GM19324 (cell line): ENCODE data around the gene WFDC1.
"Not testable (repeated sequence)": the region's sequence is repeated elsewhere in the genome, so short reads cannot be mapped to it uniquely, and the experiment has no call there.

Experiments
- ATAC-seq: cut with Tn5 transposase; IDR thresholded peaks from one replicate; pipeline ENCODE4 v1.9.1; 2021; ENCODE audit warnings: mild to moderate bottlenecking, moderate library complexity; ENCODE audit not compliant: unreplicated experiment, low FRiP score

Gene WFDC1

GRCh38 chr16:84324434-84325262 is 30.0 kb downstream of the WFDC1 start:
- no peak for ATAC-seq

DNA sequence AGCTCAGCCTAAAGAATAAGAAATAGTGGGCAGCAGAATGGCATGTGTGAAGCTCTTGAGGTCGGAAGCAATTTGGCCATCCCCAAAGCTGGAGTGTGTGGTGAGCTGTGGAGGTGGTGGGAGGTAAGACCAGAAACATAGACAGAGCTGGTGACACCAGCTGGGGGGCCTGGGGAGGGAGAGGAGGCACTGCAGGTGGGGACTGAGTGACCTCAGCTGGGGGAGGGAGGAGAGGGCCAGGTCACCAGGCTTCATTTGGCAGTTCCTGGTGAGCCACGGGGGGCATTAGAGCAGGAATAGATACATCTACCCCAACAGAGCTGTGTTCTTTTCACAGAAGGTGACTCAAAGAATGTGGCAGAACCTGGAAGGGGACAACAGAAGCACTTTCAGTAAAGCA is 31.9 kb downstream of the WFDC1 start:
- ATAC-seq: no peak

- no peak for ATAC-seq
These were observed 33.3 kb downstream of the WFDC1 start for GRCh38 chr16:84327926-84328505.

DNA sequence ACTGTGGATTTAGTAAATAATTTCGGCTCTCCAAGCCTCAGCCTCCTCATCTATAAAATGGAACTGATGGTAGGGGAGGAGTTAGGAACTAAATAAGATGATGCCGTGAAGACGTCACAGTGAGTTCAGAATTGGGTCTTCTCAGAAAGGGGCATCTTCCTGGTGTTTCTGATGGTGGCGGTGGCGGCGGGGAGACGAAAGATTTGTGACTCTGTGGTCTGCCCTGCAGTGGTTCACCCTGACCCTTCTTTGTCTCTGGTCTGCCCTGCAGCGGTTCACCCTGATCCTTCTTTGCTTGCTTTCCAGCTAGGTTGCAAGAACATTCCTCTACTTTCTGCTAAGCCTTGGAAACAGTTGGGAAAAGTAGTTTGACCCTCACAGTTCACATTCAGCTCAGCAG is 34.3 kb downstream of the WFDC1 start:
- no peak for ATAC-seq

GRCh38 chr16:84329843-84330684 is 35.4 kb downstream of the WFDC1 start:
- ATAC-seq: no peak

DNA sequence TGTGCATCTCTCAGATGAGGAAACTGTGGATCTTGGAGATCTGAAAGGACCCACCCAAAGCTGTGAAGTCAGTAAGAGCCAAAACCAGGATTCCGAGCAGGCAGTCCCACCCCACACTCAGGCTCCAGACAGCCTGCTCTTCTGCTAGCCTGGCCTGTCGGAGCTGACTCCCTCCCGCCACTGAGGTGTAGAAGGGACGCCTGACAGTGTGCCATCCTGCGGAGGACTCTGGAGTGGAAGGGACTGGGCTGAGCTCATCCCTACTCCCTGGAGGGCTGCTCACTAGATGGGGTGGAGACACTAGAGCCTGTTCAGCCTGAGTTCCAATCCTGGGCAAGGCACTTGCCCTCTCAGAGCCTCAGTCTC is 36.0 kb downstream of the WFDC1 start:
- no peak for ATAC-seq

GRCh38 chr16:84331998-84332780 is 37.5 kb downstream of the WFDC1 start:
- ATAC-seq: no peak

GRCh38 chr16:84332975-84333684 is 38.5 kb downstream of the WFDC1 start:
- no peak for ATAC-seq

GRCh38 chr16:84334058-84334457 is 39.4 kb downstream of the WFDC1 start:
- ATAC-seq: no peak

- no peak for ATAC-seq
These were observed 39.8 kb downstream of the WFDC1 start for GRCh38 chr16:84334482-84334881.

GRCh38 chr16:84337236-84337635 is 42.6 kb downstream of the WFDC1 start:
- not testable (repeated sequence) for ATAC-seq

GRCh38 chr16:84339311-84339710 is 44.6 kb downstream of the WFDC1 start:
- no peak for ATAC-seq

DNA sequence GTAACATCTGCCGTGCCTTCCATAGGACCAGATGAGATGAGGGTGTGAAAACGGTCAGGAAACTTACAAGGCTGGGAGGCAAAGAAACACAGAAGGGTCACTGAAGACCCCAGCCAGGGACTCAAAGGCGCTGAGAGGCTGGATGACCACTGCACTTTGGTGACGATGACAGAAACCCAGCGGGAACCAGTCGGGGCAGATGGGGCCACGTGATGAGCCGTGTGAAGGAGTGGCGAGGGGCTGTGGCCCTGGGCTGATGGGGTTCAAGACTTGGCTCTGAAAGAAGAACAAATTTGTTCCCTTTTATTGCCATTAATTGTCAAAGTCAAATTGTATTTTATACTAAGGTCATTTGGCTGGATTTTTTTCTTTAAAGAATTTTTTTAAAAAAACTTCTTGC is 45.1 kb downstream of the WFDC1 start:
- no peak for ATAC-seq

DNA sequence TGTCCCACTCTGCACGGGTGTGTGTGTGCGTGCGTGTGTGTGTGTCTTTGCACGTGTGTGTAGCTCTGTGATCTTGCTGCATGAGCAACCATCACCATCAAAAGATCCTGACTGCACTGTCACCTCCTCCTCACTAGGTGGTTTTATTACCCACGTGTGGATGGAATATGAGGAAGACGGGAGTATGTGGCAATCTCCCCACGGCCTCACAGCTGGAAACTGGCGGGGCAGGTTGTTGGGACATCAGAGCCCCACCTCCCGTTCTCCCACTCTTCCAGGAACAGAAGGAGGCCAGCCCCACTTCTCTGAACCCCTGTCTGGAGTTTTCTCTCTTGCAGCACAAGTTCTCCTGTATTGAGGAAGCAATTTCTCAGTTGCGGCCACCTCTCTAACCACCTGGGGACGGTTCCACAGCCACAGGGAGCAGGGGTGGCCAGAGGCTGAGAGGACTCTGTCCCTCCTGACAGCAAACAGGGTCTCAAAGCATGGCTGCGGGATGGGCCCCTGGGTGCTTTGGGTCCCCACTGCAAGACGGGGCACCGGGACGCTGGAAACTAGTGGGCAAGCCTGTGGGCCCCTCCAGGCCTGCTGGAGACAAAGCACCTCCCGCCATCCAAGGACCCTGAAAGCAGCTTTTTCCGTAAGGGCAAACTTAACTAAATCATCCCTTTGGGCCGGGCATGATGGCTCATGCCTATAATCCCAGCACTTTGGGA is 45.8 kb downstream of the WFDC1 start:
- ATAC-seq: no peak

DNA sequence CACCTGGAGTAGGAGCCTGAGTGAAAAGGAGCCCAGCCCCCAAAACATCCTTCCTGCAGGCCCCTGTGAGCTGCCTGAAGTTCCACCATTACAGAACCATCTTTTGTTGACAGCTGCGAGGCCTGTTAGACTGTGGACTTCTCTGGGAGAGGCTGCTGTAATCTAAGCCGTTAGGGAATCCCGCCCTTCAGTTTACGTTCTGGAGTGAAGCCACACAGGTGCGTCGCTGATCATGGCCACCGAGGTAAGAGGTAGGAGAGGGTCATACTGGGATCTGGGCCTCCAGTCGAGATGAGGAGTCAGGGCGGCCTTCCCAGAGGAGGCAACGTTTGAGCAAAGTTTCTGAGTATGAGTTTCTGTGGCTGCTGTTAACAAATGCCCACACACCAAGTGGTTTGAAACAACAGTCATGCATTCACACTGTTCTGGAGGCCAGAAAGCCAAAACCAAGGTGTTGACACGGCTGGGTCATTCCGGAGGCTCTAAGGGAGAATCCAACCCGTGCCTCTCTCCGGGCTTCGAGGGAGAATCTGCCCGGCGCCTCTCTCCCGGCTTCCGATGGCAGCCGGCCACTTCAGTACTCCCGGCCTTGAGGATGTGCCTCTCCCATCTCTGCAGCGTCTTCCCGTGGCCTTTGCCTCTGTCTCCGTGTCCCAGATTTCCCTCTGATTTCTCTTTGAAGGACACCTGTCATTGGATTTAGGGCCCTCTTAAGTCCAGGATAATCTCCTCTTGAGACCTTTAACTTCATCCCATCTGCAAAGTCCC is 47.0 kb downstream of the WFDC1 start:
- no peak for ATAC-seq

DNA sequence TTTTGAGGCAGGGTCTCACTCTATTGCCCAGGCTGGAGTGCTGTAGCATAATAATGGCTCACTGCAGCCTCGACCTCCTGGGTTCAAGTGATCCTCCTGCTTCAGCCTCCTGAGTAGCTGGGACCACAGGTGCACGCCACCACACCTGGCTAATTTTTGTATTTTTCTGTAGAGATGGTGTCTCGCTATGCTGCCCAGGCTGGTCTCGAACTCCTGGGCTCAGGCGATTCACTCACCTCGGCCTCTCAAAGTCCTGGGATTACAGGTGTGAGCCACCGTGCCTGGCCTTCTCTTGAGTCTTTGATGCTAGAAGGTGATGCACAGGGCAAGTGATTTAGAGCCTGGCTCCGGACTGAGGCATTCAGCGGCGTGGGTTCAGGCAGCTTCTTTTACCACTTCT is 49.1 kb downstream of the WFDC1 start:
- ATAC-seq: not testable (repeated sequence)

DNA sequence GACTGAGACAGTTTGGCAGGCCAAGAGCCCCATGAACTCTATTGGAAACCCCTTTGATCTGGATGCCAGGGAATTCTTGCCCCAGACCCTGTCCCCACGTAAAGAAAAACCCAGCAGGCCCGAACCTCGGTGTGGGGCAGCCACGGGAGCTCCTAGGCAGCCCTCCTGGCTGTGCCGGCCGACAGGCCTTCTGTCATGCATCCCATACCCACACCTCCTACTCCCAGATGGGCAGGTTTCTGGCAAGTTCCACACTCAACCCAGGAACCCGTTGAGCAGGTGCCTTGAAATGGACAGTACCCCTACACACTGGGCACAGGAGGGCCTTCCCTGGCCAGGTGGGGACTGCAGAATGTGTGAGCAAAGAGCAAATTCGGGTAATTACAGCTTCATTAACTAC is 50.1 kb downstream of the WFDC1 start:
- no peak for ATAC-seq

DNA sequence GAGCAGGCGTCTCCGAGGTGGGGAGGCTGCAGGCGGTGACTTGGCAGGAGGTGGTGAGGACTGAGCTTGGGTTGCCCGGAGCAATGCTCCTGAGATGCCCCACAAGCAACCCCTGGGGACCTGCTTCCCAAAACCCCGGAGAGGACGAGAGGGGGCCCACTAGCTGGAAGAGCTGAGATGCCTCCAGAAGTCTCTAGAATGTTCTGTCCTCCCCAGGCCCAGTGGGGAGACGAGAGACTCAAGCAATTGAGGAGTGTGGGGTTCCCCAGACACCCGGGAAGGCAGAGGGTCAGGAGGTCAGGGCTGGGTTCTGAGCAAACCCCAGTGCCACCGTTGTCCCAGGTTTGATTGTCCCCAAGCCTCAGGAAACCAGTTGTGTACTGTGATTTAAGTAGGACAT is 52.5 kb downstream of the WFDC1 start:
- no peak for ATAC-seq
